HFF-Myc (cell line): ENCODE data around the gene ALDH1L1.

Experiments used
- DNase-seq: peaks from one replicate; pipeline ENCODE4 v3.0.0-alpha.2; 2011; ENCODE audit warnings: low read depth; ENCODE audit errors: extremely low read depth
- H3K4me3 ChIP-seq: replicated peaks from 2 replicates; pipeline ENCODE4 v1.5.1; 2011; ENCODE audit warnings: low read depth, mild to moderate bottlenecking, control low read depth, low read length
- CTCF ChIP-seq: IDR thresholded peaks from 2 replicates; pipeline ENCODE4 v1.5.1; 2012; ENCODE audit warnings: mild to moderate bottlenecking, low read depth, low read length, control low read depth; ENCODE audit errors: missing control alignments

Gene ALDH1L1

GRCh38 chr3:126135406-126136076, 44.8 kb downstream of the ALDH1L1 start:
- DNase-seq = no peak
- TF ChIP-seq CTCF = no peak

GRCh38 chr3:126135071-126135405, 45.3 kb downstream of the ALDH1L1 start:
- no peak for TF ChIP-seq CTCF
- no peak overlapping the region for H3K4me3 ChIP-seq
- DNase-seq = no peak

More at GRCh38 chr3:126135406-126136076, 44.8 kb downstream of the ALDH1L1 start:
- H3K4me3 ChIP-seq = no peak overlapping the region

GRCh38 chr3:126134219-126134975, 46.0 kb downstream of the ALDH1L1 start:
- H3K4me3 ChIP-seq = no peak overlapping the region
- no peak for DNase-seq
- TF ChIP-seq CTCF = peak; percentile 70

GRCh38 chr3:126133606-126134005, 46.8 kb downstream of the ALDH1L1 start:
- H3K4me3 ChIP-seq = no peak overlapping the region
- no peak for TF ChIP-seq CTCF
- DNase-seq = no peak

GRCh38 chr3:126132751-126133511, 47.5 kb downstream of the ALDH1L1 start:
- H3K4me3 ChIP-seq = no peak overlapping the region
- TF ChIP-seq CTCF = peak; percentile 24
- DNase-seq = no peak

- no peak for DNase-seq
- no peak overlapping the region for H3K4me3 ChIP-seq
- TF ChIP-seq CTCF = no peak
These were observed 48.3 kb downstream of the ALDH1L1 start for GRCh38 chr3:126131881-126132750.
